ENCODE measurements around the gene HPGD. TPM values are rescaled to one million over a fixed set of nuclear protein-coding genes. Genes with fewer than 3 reads are reported as not detected.
A peak's percentile ranks its signal among the peaks of the same experiment; 100 is the strongest.

The HPGD gene
- total RNA-seq, 6 donors from 2014 or later = 39.8 to 181 (median 72.5) TPM

DNA sequence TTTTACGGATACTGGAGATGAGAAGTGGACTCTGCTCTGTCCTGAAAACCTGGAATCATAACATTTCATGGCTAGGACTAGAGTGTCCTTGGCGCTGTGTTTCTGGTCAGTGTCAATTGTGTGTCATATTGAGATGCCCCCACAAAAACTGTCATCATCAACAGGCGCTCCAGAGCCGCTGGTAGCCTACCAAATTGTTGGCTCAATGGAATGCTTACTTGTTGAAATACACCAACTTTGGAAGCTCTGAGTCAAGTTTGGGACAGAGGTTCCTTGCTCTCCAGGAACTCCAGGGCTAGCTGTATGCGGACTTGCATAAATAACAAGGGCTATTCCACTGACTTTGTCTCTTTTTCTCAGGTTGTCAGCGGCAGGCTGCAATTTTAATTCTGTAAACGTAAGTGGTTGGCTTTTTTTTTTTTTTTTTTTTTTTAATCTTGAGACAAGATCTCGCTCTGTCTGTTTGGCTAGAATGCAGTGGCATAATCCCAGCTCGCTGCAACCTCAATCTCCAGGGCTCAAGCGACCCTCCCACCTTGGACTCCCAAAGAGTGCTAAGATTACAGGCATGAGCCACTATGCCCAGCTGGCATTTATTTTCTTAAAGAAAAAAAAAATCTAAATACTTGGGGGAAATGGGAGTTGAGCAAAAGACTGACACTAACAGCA lies 871 bp upstream of the HPGD start:
- no peak for DNase-seq
- peak overlapping the region; percentile 78 to 89 (median 84) for H3K27ac ChIP-seq
- ATAC-seq (ENCODE audit: low FRiP score in 2 of 2) = peak; percentile 7 to 27
- peak overlapping the region; percentile 26 to 74 (median 64) for H3K4me3 ChIP-seq
- 13 to 23% methylated on average over 10 of the region's 10 CpGs for WGBS, 2 donors
- TF ChIP-seq POLR2AphosphoS5 (IDR thresholded peaks at IDR 0.05) = no peak
- TF ChIP-seq, protein P1, sequence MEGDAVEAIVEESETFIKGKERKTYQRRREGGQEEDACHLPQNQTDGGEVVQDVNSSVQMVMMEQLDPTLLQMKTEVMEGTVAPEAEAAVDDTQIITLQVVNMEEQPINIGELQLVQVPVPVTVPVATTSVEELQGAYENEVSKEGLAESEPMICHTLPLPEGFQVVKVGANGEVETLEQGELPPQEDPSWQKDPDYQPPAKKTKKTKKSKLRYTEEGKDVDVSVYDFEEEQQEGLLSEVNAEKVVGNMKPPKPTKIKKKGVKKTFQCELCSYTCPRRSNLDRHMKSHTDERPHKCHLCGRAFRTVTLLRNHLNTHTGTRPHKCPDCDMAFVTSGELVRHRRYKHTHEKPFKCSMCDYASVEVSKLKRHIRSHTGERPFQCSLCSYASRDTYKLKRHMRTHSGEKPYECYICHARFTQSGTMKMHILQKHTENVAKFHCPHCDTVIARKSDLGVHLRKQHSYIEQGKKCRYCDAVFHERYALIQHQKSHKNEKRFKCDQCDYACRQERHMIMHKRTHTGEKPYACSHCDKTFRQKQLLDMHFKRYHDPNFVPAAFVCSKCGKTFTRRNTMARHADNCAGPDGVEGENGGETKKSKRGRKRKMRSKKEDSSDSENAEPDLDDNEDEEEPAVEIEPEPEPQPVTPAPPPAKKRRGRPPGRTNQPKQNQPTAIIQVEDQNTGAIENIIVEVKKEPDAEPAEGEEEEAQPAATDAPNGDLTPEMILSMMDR (IDR thresholded peaks at IDR 0.05) = no peak
- TF ChIP-seq POLR2A (IDR thresholded peaks at IDR 0.05) = no peak
- TF ChIP-seq EP300 (IDR thresholded peaks at IDR 0.05) = no peak
- H3K4me1 ChIP-seq = peaks cover 0 to 8% (median 4%) of the 10 kb centered on the region in 4 donors
- H3K36me3 ChIP-seq = no peaks in the 10 kb centered on the region
- no peaks in the 10 kb centered on the region for H3K9me3 ChIP-seq
- H3K27me3 ChIP-seq = no peaks in the 10 kb centered on the region

DNA sequence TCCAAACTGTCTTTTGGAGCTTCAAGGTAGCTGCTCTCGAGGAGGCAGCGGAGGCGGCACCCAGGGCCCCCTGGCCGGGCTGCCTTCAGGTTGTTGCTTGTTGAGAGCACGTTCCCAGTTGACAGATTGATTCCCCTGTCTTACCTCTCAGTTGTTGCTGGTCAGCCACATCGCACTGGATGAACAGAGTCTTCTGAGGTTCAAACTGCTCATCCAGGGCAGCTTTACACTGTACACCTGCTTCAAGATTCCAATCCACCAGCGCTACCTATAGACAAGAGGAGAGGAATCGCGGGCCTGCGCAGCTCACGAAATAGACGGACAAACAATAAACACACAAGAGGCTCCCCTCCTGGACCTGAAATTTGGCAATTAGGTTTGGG lies 497 bp downstream of the HPGD start:
- ATAC-seq (ENCODE audit: low FRiP score in 2 of 2) = peak; percentile 17 to 38
- 0 to 1% methylated on average over 7 to 12 of the region's 12 CpGs for WGBS, 2 donors
- no peaks in the 10 kb centered on the region for H3K27me3 ChIP-seq
- peak overlapping the region; percentile 26 to 74 (median 64) for H3K4me3 ChIP-seq
- peak overlapping the region; percentile 78 to 89 (median 84) for H3K27ac ChIP-seq
- no peaks in the 10 kb centered on the region for H3K9me3 ChIP-seq
- peaks cover 0 to 8% (median 2%) of the 10 kb centered on the region in 4 donors for H3K4me1 ChIP-seq
- peak; percentile 30 to 85 for DNase-seq
- TF ChIP-seq, protein P1 (IDR thresholded peaks at IDR 0.05) = no peak
- no peak for TF ChIP-seq POLR2A (IDR thresholded peaks at IDR 0.05)
- TF ChIP-seq POLR2AphosphoS5 (IDR thresholded peaks at IDR 0.05) = no peak
- no peak for TF ChIP-seq EP300 (IDR thresholded peaks at IDR 0.05)
- H3K36me3 ChIP-seq = no peaks in the 10 kb centered on the region

DNA sequence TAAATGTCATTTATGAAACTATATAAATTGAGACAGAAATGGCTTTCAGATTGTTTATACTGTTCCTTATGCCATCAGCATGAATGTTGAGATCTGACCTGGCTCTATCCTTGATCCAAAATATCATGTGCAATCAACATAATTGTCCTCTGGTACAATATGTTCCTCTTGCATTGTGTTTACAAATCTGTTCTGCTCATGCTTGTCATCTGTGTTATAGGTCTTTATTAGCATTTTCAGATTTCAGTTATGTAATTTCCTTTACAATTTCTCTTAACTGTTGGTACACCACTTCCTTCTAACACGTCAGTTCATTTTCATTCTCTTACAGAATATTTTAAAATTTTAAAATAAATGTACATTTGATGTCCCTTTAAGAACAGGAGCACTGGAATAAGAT lies 1.6 kb downstream of the HPGD start:
- DNase-seq (no peak), ATAC-seq (ENCODE audit: low FRiP score in 2 of 2) (peak in 1 of 2 donors; percentile 51)
- Histone ChIP-seq H3K27me3 (no peaks in the 10 kb centered on the region), H3K9me3 (no peaks in the 10 kb centered on the region), H3K36me3 (no peaks in the 10 kb centered on the region), H3K27ac (peak overlapping the region; percentile 52 to 85 (median 81)), H3K4me1 (peaks cover 0 to 8% (median 2%) of the 10 kb centered on the region in 4 donors), H3K4me3 (peak overlapping the region in 3 of 4 donors; percentile 54 to 74 (median 73))
- peak in 1 of 2 donors; percentile 66 for TF ChIP-seq POLR2AphosphoS5 (IDR thresholded peaks at IDR 0.05)
- TF ChIP-seq, protein P1 (IDR thresholded peaks at IDR 0.05) = no peak
- peak; percentile 84 to 97 (median 91) for TF ChIP-seq EP300 (IDR thresholded peaks at IDR 0.05)
- no peak for TF ChIP-seq POLR2A (IDR thresholded peaks at IDR 0.05)
- 32 to 52% methylated on average over 1 of the region's 1 CpG for WGBS, 2 donors

DNA sequence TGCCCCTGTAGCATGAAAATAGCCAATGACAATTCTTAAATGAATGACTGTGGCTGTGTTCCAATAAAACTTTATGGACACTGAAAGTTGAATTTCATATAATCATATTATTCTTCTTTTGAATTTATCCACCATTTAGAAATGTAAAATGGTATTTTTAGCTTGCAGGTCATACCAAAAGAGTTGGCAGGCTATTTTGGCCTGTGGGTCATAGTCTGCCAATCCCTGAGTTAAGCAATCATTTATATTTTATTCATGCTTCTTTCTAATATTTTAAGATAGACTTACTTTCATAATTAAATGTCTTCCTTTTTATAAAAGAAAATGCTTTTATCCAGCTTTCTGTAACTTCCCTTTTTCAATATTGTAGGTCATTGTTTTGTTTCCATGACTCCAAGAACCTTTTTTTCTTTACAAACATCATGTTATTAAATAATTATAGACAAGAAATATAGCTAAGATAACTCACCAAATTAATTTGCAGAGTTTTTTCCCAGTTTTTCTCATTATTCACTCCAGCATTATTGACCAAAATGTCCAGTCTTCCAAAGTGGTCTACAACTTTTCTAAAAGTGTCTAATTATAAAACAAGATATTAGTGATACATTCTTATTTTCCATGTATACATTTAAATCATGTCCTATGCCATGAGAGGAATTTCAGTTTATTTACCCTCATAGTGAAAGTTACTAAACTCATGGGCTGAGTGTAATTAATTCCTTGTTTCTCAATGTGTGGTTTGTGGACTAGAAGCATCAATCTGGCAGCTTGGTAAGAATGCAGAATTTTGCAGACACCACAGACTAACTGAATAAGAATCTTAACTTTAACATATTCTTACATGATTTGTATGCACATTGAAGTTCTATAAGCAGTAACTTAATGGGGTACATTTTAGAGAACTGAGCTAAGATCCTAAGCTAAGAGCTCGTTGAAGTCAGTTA lies 4.5 kb downstream of the HPGD start:
- WGBS, 2 donors = 58 to 62% methylated on average over 1 of the region's 1 CpG
- peak overlapping the region in 1 of 4 donors; percentile 31 for H3K4me3 ChIP-seq
- peak overlapping the region in 3 of 4 donors; percentile 31 to 46 (median 44) for H3K27ac ChIP-seq
- no peaks in the 10 kb centered on the region for H3K27me3 ChIP-seq
- TF ChIP-seq, protein P1 (IDR thresholded peaks at IDR 0.05) = no peak
- TF ChIP-seq EP300 (IDR thresholded peaks at IDR 0.05) (no peak), POLR2A (IDR thresholded peaks at IDR 0.05) (no peak), POLR2AphosphoS5 (IDR thresholded peaks at IDR 0.05) (no peak)
- no peak for ATAC-seq (ENCODE audit: low FRiP score in 2 of 2)
- H3K36me3 ChIP-seq = no peaks in the 10 kb centered on the region
- DNase-seq = no peak
- H3K9me3 ChIP-seq = no peaks in the 10 kb centered on the region
- H3K4me1 ChIP-seq = peaks cover 0 to 8% (median 2%) of the 10 kb centered on the region in 4 donors
